ENCODE data around the gene PLA2G10.
"Not testable (repeated sequence)": the region's sequence is repeated elsewhere in the genome, so short reads cannot be mapped to it uniquely, and the experiment has no call there.

The PLA2G10 gene

GRCh38 chr16:14694129-14694528, at the start of gene PLA2G10:
TSS of gene PLA2G10 (minus strand) at chr16:14694308. CDS start at chr16:14694229, 79 bp downstream.
- not testable (repeated sequence) for DNase-seq (ENCODE audit: low read depth)

GRCh38 chr16:14742273-14743128, 48.4 kb upstream of the PLA2G10 start, which contains the start of gene NPIPA2:
TSS of gene NPIPA2 (plus strand) at chr16:14742533. CDS start at chr16:14748066, 5,533 bp downstream.
- not testable (repeated sequence) for DNase-seq (ENCODE audit: low read depth)

- not testable (repeated sequence) for DNase-seq (ENCODE audit: low read depth)
Observed at GRCh38 chr16:14741794-14742193, 47.7 kb upstream of the PLA2G10 start.

- not testable (repeated sequence) for DNase-seq (ENCODE audit: low read depth)
Observed at GRCh38 chr16:14740832-14741385, 46.8 kb upstream of the PLA2G10 start.

- DNase-seq (ENCODE audit: low read depth) = not testable (repeated sequence)
Observed at GRCh38 chr16:14733233-14733632, 39.1 kb upstream of the PLA2G10 start.

GRCh38 chr16:14703156-14704011, 9.3 kb upstream of the PLA2G10 start, which contains the start of gene NPIPA3:
TSS of gene NPIPA3 (plus strand) at chr16:14703411. CDS start at chr16:14708944, 5,533 bp downstream.
- DNase-seq (ENCODE audit: low read depth) = not testable (repeated sequence)

- DNase-seq (ENCODE audit: low read depth) = not testable (repeated sequence)
Observed at GRCh38 chr16:14702672-14703071, 8.6 kb upstream of the PLA2G10 start.

- DNase-seq (ENCODE audit: low read depth) = not testable (repeated sequence)
Observed at GRCh38 chr16:14701859-14702258, 7.8 kb upstream of the PLA2G10 start.

- not testable (repeated sequence) for DNase-seq (ENCODE audit: low read depth)
Observed at GRCh38 chr16:14685870-14686793, 8.0 kb downstream of the PLA2G10 start.

GRCh38 chr16:14682121-14682520, 12.0 kb downstream of the PLA2G10 start:
- no peak for DNase-seq (ENCODE audit: low read depth)

- no peak for DNase-seq (ENCODE audit: low read depth)
Observed at GRCh38 chr16:14681115-14681514, 13.0 kb downstream of the PLA2G10 start.

GRCh38 chr16:14680396-14680795, 13.7 kb downstream of the PLA2G10 start:
- DNase-seq (ENCODE audit: low read depth) = not testable (repeated sequence)

- DNase-seq (ENCODE audit: low read depth) = no peak
Observed at GRCh38 chr16:14678748-14679497, 15.2 kb downstream of the PLA2G10 start.

GRCh38 chr16:14677627-14678026, 16.5 kb downstream of the PLA2G10 start:
- no peak for DNase-seq (ENCODE audit: low read depth)

- no peak for DNase-seq (ENCODE audit: low read depth)
Observed at GRCh38 chr16:14676633-14677032, 17.5 kb downstream of the PLA2G10 start.

- no peak for DNase-seq (ENCODE audit: low read depth)
Observed at GRCh38 chr16:14672403-14672971, 21.6 kb downstream of the PLA2G10 start.

- no peak for DNase-seq (ENCODE audit: low read depth)
Observed at GRCh38 chr16:14669776-14670175, 24.3 kb downstream of the PLA2G10 start.

- DNase-seq (ENCODE audit: low read depth) = no peak
Observed at GRCh38 chr16:14668556-14669223, 25.4 kb downstream of the PLA2G10 start.

Data from HS-27A (cell line).